IPS-NIHi11 (cell line): Measurements from ENCODE around the gene LYPD3.
"Not testable (repeated sequence)": the region's sequence is repeated elsewhere in the genome, so short reads cannot be mapped to it uniquely, and the experiment has no call there.

Experiments used
- DNase-seq: peaks from one replicate; pipeline ENCODE4 v3.0.0; 2012; ENCODE audit warnings: mixed read lengths, low spot score

LYPD3 gene

GRCh38 chr19:43465468-43466120 lies at the start of gene LYPD3:
TSS of gene LYPD3 (minus strand) at chr19:43465608. CDS start at chr19:43465571, 37 bp downstream.
- DNase-seq, result peak; percentile 61

- not testable (repeated sequence) for DNase-seq
These were observed 47.0 kb upstream of the LYPD3 start for GRCh38 chr19:43512399-43512798.

GRCh38 chr19:43511324-43511723 lies 45.9 kb upstream of the LYPD3 start:
- no peak for DNase-seq

- DNase-seq, result no peak
These were observed 45.3 kb upstream of the LYPD3 start for GRCh38 chr19:43510713-43511112.

- no peak for DNase-seq
These were observed 42.5 kb upstream of the LYPD3 start for GRCh38 chr19:43507880-43508279.

- no peak for DNase-seq
These were observed 41.2 kb upstream of the LYPD3 start for GRCh38 chr19:43506629-43507028.

DNA sequence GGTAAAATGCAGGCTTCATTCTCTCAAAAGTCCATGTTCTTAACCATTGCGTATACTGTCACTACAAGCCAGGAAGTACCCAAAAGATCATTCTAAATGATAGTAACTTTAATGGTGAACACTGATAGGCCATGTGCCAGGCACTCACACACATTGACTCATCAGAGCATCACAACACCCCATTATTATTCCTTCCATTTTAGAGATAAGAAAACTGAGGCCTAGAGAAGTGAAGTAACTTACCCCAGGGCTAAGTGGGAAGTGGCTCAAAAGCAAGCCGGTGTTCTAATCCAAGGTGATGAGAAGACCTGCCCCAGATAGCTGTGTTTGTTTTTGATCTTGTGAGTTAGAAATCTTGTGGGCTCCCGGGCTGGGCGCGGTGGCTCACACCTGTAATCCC lies 40.5 kb upstream of the LYPD3 start:
- DNase-seq, result no peak

DNA sequence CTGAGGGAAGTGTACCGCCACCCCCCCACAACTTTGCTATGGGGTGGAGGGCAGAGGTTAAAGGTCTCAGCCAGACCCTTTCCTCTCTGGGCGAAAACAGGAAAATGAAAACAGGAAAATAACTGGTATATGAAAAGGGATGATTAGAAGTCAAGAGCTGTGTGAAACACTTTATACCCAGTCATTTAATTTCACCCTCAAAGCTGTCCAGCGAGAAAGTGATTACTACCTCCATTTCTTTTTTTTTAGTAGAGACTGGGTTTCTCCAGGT lies 39.7 kb upstream of the LYPD3 start:
- no peak for DNase-seq

DNA sequence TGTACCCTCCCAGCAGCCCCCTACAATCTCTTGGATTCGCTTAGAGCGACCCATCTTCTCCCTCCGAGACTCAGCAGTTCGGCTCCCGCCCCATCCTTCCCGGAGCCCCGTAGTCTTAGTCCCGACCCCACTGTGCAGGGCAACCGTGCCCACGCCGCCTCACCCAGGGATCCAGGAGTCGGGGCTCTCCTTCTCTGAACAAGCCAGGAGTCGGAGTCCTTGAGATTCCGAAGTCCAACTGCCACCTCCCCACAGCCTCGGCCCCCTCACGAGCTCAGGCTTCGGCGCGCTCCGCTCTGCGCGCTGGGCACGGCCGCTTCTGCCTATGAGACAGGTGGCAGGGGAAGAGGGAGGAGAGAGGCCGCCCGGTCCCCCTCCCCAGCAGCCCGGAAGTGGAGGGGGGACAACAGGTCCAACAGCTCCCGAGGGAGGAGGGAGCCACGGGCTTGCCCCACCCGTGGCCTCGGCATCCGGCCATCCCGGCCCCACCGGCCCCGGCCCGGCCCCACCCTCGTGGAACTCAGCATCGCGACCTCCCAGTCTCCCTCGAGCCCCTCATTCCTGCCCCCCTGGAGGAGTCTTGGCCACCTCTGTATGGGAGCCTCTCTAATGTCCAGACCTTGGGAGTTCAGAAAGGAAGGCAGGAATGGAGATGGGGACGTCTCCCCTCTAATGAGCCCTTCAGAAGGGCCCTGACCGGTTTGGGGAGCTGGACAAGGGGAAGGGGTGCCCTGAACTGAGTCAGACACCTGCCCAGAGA lies 39.2 kb upstream of the LYPD3 start, which contains the start of gene PHLDB3:
Gene PHLDB3 (minus strand): TSS at position 321 of the 760 bp plus-strand sequence. CDS start 628 bp downstream, outside the sequence.
- peak; percentile 68 for DNase-seq

GRCh38 chr19:43503501-43504425 lies 38.4 kb upstream of the LYPD3 start:
- DNase-seq, result peak; percentile 97

DNA sequence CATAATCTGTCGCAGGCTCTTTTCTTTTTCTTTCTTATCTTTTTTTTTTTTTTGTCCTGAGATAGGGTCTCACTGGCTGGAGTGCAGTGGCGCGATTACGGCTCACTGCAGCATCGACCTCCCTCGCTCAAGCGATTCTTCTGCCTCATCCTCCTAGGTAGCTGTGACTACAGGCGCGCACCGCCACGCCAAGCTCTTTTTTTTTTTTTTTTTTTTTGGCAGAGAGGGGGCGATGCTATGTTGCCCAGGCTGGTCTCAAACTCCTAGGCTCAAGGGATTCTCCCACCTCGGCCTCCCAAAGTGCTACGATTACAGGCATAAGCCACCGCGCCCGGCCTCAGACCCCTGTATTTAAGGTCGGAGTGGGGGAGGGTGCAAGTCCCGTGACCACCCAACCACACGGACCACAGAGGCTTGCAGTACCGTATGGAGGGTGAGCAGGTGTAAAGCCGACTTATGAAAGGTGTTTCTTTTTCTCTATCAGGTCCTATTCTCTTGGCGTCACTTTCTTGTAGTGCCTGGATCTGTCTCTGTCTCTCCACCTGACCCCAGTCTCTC lies 37.1 kb upstream of the LYPD3 start:
- DNase-seq, result no peak

DNA sequence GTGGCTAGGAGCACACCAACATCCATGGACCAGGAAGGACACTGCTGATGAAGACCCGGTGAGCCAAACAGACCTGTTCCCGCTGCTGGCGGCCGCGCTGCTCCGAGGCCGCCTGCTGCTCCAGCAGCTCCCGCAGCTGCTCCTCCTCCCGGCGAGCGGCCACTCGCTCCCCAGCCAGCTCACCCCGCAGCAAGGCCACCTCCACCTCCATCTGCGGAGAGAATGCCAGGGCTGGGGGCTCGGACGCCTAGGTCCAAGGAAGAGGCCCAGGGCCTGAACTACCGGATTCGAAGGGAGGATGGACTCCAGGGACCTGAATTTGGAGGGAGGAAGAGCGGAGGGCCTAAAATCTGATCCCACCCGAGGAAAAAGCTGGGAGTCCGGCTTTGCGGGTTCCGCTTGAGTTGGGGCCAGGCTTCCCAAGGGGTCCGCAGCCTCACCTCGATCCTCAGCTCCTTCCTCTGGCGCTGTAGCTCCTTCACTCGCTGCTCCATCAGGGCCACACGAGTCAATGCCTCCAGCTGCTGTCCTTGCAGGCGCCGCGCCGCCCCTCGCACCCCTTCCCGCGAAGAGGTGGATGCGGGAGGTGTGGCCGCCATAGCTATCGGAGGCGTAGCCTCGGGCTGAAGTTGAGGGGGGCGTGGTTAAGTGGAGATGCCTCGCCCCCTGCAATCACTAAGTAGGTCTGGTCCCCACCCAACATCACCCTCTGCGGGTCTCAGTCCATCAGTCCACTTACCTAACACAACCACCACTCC lies 36.4 kb upstream of the LYPD3 start:
- DNase-seq, result peak; percentile 77

DNA sequence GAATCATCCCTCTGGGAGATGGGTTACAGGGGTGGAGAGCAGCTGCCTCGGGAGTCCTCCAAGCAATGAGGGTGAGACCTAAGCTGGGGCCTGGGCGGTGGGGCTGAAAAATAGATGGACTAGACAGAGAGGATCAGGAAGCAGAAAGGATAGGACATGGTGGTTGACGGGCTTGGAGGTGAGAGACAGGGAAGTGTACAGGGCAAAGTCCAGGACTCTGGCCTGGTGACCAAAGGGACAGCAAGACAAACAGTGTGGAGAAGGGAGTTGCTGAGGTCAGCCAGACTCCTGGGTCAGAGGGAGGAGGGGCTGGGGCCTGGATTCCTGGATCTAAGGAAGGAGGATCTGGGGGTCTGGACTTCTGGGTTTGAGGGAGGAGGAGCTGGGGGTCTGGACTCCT lies 33.6 kb upstream of the LYPD3 start:
- DNase-seq, result no peak

GRCh38 chr19:43498233-43498842 lies 32.9 kb upstream of the LYPD3 start:
- no peak for DNase-seq

- DNase-seq, result no peak
These were observed 31.6 kb upstream of the LYPD3 start for GRCh38 chr19:43496960-43497359.

- no peak for DNase-seq
These were observed 29.7 kb upstream of the LYPD3 start for GRCh38 chr19:43495082-43495481.

- DNase-seq, result no peak
These were observed 25.4 kb upstream of the LYPD3 start for GRCh38 chr19:43490759-43491158.

DNA sequence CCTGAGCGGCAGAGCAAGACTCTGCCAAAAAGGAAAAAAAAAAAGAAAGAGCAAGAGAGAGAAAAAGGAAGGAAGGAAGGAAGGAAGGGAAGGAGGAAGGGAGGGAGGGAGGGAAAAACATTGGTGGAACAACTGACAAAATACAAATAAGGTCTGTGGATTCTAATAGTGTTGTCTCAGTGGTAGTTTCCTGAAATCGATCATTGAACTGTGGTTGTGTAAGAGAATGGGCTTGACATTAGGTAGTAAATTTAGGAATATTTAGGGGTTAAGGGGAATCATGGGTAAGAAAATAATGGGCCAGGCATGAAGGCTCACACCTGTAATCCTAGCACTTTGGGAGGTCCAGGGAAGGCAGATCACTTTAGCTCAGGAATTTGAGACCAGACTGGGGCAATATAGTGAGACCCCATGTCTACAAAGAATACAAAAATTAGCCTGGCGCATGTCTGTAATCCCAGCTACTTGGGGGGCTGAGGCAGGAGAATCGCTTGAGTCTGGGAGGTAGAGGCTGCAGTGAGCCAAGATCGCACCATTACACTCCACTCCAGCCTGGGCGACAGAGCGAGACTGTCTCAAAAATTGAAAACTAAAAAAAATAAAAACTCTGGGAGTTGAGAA lies 24.7 kb upstream of the LYPD3 start:
- no peak for DNase-seq

DNA sequence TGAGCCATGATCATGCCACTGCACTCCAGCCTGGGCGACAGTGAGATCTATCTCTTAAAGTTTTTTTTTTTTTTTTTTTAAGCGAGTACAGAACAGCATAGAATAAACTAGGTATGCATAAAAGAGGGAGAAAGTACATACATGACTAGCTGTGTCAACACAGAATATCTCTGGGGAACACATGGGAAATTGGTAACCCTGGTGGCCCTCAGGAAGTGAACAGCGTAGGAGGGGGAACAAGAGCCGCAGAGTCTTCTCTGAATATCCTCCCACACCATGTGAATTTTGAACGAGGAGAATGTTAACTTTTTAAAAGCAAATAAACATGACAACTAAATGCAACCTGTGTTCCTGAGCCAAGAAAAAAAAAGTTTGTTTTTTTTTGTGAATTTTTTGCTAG lies 23.9 kb upstream of the LYPD3 start:
- DNase-seq, result no peak

- no peak for DNase-seq
These were observed 22.8 kb upstream of the LYPD3 start for GRCh38 chr19:43488179-43488578.

DNA sequence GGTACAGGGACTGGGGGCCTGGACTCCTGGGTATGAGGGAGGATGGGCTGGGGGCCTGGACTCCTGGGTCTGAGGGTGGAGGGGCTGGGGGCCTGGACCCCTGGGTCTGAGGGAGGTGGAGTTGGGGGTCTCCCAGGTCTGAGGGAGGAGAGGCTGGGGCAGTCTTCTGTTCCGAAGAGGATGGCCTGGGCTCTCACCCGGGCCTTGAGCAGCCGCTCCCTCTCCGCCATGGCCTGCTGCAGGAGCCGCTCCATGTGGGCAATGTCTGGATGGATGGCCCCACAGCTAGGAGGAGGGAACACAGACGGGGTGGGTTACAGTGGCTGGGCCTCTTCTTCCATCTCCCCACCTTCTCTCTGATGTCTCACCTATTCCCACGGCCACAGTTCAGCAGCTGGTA lies 21.0 kb upstream of the LYPD3 start:
- no peak for DNase-seq
